ENCODE results near the gene SEPTIN8.
"Not testable (repeated sequence)": the region's sequence is repeated elsewhere in the genome, so short reads cannot be mapped to it uniquely, and the experiment has no call there.

The SEPTIN8 gene

DNA sequence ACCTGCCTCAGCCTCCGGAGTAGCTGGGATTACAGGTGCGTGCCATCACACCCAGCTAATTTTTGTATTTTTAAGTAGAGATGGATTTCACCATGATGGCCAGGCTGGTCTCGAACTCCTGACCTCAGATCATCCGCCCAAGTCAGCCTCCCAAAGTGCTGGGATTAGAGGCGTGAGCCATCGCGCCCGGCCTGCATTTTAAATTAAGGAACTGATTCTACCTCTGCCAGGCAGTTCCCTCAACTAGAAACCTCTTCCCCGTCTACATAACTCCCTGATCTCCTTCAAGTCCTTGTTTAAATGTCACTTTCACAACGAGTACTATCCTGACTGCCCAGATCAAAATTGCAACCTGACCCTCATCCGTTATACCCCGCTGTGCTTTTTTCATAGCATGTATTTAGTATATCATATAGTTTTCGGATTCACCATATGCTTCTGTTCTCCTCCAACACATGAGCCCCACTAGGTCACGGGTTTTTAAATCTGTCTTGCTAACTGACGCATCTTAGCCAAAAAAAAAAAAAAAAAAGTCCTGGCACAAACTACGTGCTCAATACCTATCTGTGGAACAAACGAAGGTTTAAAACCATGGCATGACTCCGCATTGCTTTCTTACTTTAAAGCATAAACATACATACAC, 35.2 kb upstream of the SEPTIN8 start:
- DNase-seq = peak; percentile 26

- DNase-seq = no peak
Measured at GRCh38 chr5:132810605-132811004, 33.6 kb upstream of the SEPTIN8 start.

GRCh38 chr5:132808866-132809265, 31.8 kb upstream of the SEPTIN8 start:
- DNase-seq = no peak

DNA sequence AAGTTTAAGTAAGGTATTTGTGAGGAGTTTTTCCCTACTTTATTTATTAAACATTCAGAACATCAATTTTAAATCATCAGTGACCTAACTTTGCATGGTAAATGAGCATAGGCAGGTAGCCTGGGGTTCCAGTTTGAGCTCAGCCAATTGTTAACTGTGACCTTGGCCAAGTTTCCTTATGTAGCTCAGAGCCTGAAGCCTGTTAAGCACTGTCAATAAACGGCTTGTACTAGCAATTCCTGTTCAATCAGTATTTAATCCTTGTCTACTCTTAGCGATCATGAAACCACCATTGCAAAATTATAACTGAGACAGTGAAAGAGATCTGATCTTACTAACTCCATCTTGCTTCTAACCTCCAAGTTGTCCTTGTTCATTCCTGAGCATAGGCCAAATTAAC, 31.4 kb upstream of the SEPTIN8 start:
- no peak for DNase-seq

DNA sequence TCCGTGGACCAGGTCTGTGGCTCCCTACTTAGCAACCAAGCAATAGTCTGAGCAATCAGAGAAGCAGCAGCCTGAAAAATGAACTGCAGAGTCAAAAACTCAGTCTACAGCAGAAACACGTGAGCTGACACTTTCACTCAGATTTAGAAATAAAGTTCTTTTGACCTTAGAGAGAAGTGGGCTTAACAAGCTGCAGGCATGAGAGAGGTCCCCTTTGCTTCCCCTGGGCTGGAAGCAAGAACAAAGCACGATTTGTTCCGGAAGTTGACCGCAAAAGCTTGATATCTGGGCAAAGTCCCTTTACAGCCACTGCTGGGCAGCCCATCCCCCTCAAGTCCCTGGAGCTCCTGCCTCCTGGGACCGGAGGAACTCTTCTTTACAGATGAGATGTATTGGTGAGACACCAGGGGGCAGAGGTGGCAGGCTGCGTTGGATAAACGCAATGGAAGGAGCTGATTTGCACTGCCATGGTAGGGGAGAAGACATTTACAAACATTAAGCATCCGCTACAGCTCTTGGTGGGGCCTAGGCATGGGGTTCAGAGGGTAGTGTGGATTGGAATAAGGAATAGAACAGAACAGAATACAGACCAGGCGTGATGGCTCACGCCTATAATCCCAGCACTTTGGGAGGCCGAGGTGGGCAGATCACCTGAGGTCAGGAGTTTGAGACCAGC, 30.3 kb upstream of the SEPTIN8 start:
- DNase-seq = peak; percentile 40

DNA sequence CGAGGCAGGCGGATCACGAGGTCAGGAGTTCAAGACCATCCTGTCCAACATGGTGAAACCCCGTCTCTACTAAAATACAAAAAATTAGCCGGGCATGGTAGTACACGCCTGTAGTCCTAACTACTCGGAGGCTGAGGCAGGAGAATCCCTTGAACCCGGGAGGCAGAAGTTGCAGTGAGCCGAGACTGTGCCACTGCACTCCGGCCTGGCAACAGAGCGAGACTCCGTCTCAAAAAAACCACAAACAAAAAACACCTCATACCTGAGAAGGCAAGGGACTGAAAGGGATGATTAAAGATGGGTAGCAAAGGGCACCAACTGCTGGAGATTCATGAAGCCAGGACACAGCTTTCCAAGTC, 29.7 kb upstream of the SEPTIN8 start:
- DNase-seq = not testable (repeated sequence)

DNA sequence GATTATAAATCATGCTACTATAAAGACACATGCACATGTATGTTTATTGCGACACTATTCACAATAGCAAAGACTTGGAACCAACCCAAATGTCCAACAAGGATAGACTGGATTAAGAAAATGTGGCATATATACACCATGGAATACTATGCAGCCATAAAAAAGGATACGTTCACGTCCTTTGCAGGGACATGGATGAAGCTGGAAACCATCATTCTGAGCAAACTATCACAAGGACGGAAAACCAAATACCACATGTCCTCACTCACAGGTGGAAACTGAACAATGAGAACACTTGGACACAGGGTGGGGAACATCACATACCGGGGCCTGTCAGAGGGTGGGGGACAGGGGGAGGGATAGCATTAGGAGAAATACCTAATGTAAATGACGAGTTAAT, 28.8 kb upstream of the SEPTIN8 start:
- not testable (repeated sequence) for DNase-seq

GRCh38 chr5:132804219-132804618, 27.2 kb upstream of the SEPTIN8 start:
- not testable (repeated sequence) for DNase-seq

- not testable (repeated sequence) for DNase-seq
Measured at GRCh38 chr5:132802685-132803066, 25.6 kb upstream of the SEPTIN8 start.

DNA sequence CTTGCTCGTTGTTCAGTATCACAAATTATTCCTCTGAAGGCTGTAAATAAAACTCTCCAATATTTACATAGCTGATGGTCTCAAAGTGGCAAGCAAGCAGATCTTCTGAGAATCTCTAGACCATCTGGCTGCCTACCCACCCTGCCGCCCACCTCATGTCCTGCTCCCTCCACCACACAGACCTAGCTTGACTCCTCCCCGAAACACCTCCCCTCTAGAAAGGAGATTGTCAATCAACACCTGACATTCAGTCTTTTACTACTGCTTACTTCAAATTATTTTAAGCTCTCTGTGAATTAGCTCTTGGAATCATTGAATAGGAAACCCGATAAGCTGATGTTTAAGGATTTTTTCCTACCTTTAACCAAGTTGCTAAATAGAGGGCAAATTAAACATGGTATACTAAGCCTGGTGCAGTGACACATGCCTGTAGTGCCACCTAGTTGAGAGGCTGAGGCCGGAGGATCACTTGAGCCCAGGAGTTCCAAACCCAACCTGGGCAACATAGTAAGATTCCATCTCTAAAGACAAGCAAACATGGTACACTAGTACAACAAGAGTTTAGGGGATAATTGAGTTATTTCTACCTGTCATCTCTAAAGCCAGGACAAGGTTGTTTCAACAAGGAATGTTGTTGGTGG, 25.1 kb upstream of the SEPTIN8 start:
- DNase-seq = no peak

GRCh38 chr5:132800545-132800944, 23.5 kb upstream of the SEPTIN8 start:
- DNase-seq = no peak

- DNase-seq = no peak
Measured at GRCh38 chr5:132799392-132799791, 22.4 kb upstream of the SEPTIN8 start.

- no peak for DNase-seq
Measured at GRCh38 chr5:132797651-132798050, 20.6 kb upstream of the SEPTIN8 start.

DNA sequence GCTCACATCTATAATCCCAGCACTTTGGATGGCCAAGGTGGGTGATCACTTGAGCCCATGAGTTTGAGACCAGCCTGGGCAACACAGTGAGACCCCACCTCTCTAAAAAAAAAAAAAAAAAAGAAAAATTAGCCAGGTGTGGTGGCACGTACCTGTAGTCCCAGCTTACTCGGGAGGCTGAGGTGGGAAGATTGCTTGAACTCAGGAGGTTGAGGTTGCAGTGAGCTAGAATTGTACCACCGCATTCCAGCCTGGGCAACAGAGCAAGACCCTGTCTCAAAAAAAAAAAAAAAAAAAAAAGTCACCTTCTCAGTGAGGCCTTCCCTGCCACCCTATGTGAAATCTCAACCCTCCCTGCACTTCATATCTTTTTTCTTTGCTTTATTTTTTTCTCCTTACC, 14.0 kb upstream of the SEPTIN8 start:
- DNase-seq = no peak

DNA sequence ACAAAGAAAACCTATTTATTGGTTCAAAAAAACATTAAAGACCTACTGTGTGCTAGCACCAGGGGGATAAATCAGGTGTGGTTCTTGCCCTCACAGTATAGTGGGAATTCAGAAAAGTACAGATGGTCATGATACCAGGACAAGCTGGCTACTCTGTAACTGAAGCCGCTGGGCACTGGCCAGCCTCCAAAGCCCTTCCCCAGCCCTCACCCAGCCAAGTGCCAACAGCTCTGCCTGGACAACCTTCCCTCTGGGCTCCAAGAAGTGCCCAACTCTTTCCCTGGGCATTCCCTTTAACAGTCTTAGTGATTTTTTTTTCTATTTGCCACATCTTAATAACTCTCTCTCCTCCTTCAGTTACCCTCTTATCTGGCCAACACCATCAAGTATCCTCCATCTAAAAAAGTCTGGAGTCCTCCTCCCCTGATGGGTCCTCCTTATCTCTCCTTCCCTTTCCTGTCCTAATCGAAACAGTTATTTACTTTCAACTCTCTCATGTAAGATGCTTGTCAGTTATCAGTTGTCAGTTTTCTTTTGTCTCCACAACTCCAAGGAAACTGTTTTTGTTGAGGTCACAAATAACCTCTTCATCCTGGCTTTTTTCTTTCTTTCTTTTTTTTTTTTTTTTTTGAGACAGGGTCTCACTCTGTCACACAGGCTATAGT, 13.3 kb upstream of the SEPTIN8 start:
- DNase-seq = no peak

DNA sequence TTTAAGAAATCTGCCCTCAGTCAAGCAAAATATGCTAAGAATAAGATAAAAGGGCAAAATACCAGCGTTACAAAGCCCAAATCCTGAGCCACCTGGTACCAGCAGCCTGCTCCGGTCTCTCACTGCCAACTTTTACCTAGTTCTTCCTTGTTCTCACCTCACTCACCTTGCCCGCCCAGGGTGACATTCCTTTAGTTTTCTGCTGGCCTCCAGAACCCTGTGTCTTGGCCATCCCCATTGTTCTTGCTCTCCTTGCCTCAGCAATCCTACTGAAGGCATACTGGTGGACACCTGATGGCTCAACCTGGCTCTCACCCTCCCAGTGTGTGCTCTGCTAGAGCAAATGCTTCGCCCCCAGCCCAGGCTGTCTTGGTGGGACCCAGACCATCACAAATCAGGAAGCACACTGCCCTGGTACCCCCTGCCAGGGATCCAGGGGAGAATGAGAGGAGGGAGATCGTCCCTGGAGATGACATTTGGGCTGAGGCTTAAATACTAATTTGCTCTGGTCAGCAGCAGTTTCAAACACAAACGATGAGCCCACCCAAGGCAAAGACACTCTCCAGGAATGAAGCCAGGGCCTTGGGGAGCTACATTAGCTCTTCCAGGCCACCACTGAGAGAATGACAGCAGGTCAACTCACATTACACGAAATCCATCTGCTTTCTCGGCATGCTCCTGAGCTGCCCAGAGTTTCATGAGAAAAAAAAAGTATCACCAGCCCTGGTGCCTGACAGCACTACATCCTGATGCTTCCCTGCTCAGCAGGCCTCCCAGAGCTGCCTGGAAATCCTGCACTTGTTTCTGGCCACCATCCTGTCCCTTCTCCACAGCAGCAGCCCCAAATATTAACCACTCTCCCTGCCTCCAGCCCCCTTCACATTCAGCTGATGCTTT, 12.2 kb upstream of the SEPTIN8 start:
- no peak for DNase-seq

DNA sequence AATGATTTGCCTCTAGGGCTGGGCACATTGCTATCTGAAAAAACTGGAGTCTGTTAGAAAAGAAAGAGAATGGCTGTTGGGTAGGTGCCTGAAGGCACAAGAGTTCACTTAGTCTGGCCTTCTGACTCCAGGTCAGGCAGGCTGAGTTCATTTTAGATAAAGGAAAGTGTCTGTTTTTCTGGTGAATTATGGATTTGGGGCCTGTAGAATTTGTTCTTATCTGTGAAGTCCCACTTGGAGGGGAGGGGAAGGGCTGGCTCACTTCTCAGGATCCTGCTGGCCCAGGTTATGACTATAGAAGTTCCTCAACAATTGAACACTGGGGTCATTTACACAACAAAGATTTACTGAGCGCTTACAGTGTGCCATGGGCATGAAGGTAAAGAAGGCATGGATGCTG, 11.5 kb upstream of the SEPTIN8 start:
- no peak for DNase-seq

DNA sequence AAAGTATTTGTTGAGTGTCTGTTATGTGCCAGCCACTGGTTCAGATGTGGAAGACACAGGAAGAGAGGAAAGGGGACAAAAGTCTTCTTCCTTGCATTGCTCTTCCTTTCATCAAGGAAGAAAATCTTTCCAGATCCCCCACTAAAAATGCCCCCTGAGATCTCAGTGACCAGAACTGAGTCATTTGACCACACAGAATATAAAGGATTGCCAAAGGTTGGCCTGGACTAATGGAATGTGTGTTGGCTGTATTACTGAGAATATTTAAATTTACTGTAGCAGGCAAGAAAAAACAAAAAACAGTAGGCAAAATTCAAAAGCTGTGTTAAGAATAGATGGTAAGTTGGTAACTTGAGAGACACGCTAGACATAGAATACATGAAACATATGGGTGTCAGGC, 10.0 kb upstream of the SEPTIN8 start:
- no peak for DNase-seq

- DNase-seq = no peak
Measured at GRCh38 chr5:132785864-132786263, 8.8 kb upstream of the SEPTIN8 start.

- DNase-seq = no peak
Measured at GRCh38 chr5:132785365-132785764, 8.3 kb upstream of the SEPTIN8 start.

- no peak for DNase-seq
Measured at GRCh38 chr5:132782101-132782500, 5.1 kb upstream of the SEPTIN8 start.

- DNase-seq = no peak
Measured at GRCh38 chr5:132781029-132781428, 4.0 kb upstream of the SEPTIN8 start.

GRCh38 chr5:132780577-132780976, 3.5 kb upstream of the SEPTIN8 start:
- DNase-seq = no peak
